Sigmoid colon (tissue), 4 donors: ENCODE results near the gene BLCAP.

Experiments
- CTCF ChIP-seq, 4 experiments: fragments of 450-650 bp in 3 of 4; fragments of 200-600 bp in 1 of 4; IDR thresholded peaks; one replicate each; pipeline ENCODE4 v1.5.1; 2016 to 2019; ENCODE audit warnings: antibody characterized with exemption in 4 of 4, mild to moderate bottlenecking in 3 of 4, moderate library complexity in 2 of 4
- EP300 ChIP-seq, 4 donors: sonication (generic); formaldehyde crosslinking; IDR thresholded peaks; one replicate each; pipeline ENCODE4 v1.6.1; 2017; ENCODE audit warnings: antibody characterized with exemption in 4 of 4
- POLR2A ChIP-seq, 2 donors: fragments of 450-650 bp; IDR thresholded peaks; one replicate each; pipeline ENCODE4 v1.6.1; 2016; ENCODE audit warnings: antibody characterized with exemption in 2 of 2, mild to moderate bottlenecking in 2 of 2, moderate library complexity in 2 of 2
- POLR2AphosphoS5 ChIP-seq, 4 donors: sonication (generic); formaldehyde crosslinking; IDR thresholded peaks; one replicate each; pipeline ENCODE4 v1.6.1; 2017; ENCODE audit warnings: antibody characterized with exemption in 4 of 4

GRCh38 chr20:37523911-37524700 lies 3.6 kb downstream of the BLCAP start:
- TF ChIP-seq CTCF (IDR thresholded peaks at IDR 0.05) (no peak), POLR2A (IDR thresholded peaks at IDR 0.05) (no peak), EP300 (IDR thresholded peaks at IDR 0.05) (no peak), POLR2AphosphoS5 (IDR thresholded peaks at IDR 0.05) (no peak)
